GM23338 (cell line): ENCODE results near the gene HPGD. TPM values are rescaled to one million over a fixed set of nuclear protein-coding genes. Genes with fewer than 3 reads are reported as not detected.

Source experiments
- polyA plus RNA-seq: library from polyadenylated mRNA; unstranded; fragments of >200 nt; fragmentation: Nextera tagmentation; extraction: Ambion mirVana; gene quantifications from 2 replicates; pipeline ENCODE4 v1.2.1, GENCODE V29; 2016
- total RNA-seq: library from RNA; depleted of rRNA; stranded (reverse); fragments of >200 nt; shearing (Covaris generic); gene quantifications from 2 replicates; pipeline ENCODE4 v1.2.3, GENCODE V29; 2014; rRNA removed

HPGD gene
- total and polyA plus RNA-seq, 2 experiments from 2014 or later: 5.6 to 9.1 TPM

Other genes starting within 250 kb of the HPGD start
- gene FBXO8, start 238.8 kb downstream of the HPGD start, total RNA-seq: 7.9 and 9.4 TPM in 2 replicates
- gene FBXO8, start 238.8 kb downstream of the HPGD start, polyA plus RNA-seq: 5.4 and 5.8 TPM in 2 replicates
- gene CEP44, start 238.6 kb downstream of the HPGD start, total RNA-seq: 17.4 and 20.4 TPM in 2 replicates
- gene CEP44, start 238.6 kb downstream of the HPGD start, polyA plus RNA-seq: 9.6 and 12.1 TPM in 2 replicates